ENCODE results near the gene MFF.

The MFF gene

DNA sequence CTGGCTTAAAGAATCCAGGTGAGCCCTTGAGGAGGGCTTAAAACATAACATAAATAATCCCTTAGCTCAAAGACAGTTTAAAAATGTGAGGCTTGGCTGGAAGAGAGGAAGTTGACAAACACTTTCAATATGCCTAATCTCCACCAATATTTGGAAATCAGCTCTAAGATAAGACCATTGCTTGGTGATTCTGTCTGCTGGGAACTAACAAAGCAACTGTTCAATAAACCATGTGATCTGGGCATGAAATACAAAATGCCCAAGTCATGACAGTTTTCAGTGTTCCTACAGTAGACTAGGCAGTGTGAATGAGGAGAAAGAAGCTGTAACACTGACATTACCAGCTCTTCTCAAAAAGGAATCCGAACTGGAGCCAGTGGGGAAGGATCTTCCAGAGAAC, 10.7 kb downstream of the MFF start:
- DNase-seq = peak in 2 of 56 donors; percentile 5 to 6

DNA sequence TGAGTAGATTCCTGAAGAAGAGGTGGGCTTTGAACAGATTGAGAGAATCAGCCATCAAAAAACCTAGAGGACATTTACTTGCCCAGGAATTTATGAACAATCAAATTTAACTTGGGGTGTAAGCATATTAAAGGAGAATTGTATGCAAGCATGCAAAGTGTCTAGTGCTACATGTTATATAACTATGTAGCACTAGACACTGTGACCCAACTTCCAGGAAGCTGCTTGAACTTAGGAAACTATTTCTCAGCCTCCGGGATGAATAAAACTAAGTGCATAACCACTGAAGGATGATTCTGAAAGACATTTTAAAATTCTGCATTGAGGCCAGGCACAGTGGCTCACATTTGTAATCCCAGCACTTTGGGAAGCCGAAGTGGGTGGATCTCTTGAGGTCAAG, 12.4 kb downstream of the MFF start:
- no peak for DNase-seq

DNA sequence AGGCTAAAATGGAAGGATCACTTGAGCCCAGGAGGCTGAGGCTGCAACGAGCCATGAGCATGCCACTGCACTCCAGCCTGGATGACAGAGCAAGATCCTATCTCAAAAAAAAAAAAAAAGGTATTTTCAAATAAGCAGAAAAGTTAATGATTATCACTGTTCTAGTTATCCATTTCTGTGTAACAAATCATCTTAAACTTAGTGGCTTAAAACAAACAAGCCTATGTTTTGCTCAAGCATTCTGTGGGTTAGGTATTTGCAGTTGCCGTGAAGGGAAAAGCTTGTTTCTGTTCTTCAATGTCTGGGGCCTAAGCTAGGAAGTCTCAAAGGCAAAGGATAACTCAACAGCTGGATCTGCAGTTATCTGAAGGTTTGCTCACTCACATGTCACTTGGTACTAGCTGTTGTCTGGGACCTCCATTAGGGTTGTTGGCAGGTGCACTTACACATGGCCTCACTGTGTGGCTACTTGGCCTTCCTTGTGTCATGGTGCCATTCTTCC, 14.1 kb downstream of the MFF start:
- no peak for DNase-seq

DNA sequence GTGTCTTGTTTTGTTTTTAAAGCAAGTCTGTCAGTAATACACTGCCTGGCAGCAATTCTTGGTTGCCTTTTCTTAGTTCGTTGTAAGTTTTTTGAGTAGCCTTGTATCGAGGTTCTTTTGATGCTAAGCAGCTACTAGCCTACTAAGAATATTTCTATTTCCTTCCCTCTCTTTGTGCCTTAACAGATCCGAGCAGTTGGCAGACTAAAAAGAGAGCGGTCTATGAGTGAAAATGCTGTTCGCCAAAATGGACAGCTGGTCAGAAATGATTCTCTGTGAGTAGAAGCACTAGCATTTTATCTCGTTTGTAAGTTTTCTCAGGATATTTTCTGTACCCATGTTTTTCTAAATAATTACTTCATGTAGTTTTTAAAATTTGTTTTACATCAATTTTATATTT, 15.1 kb downstream of the MFF start:
- DNase-seq = peak in 5 of 56 donors; percentile 9 to 22 (median 14)

DNA sequence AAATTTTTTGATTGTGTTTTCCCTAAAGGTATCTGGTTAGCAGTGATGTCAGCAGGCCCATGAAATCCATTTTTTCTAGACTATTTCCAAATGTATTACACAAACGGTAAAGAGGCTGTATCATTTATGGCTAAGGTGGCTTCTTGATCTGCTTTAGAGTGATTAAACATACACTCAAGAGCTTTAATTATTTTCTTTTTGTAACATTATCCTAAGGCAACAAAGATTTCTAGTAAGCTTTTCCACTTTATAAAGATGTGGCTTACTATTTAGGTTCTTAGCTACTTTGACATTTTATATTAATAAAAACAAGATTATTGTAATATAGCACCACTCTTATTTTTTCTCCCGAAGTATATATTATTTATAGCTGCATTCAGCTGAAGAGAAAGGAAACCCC, 16.5 kb downstream of the MFF start:
- no peak for DNase-seq

DNA sequence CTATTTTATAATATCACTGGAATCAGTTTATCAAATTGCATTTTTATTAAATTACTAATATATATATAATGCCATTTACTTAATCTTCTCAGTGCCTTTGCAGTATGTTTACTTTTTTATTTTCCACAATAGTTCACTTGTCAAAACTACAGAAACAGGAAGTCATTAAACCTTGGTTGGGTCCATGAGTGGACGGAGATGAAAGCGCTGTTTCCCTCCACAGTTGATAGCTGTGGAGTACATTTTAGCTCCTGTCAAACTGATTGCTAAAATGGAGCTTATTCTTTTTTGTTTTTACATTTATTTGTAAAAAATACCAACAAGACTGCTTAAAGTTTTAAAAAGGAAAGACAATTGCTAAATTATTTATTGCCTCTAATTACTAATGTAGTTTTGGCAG, 19.2 kb downstream of the MFF start:
- no peak for DNase-seq

DNA sequence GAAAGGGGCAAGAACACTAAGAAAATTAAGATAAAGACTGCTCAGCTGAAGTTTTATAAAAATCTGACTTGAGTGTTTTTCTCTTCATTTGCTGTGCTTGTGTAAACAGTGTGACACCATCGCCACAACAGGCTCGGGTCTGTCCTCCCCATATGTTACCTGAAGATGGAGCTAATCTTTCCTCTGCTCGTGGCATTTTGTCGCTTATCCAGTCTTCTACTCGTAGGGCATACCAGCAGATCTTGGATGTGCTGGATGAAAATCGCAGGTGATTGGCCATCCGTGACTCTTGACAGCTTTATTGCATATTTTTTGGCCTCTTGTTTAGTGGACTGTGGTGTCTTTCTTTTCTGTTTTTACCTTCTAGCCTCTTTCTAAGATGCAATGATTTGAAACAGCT, 22.1 kb downstream of the MFF start:
- no peak for DNase-seq

DNA sequence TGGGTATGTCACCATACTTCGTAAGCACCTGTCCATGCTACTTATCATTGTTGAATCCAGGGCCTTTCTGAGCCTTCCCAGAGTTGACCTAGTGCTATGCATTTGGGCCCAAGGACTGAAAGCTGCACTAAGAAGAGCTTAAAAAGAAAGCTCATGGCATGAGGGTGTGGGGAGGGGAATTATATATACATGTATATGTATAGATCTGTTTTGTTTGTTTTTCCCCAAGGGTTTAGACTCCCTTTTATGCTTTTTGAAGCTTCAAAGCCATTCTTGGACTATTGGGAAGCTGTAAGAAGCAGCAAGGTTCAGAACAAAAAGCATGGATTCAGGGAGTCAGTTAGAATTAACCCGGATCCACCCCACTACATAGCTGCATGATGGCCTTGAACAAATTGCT, 23.3 kb downstream of the MFF start:
- DNase-seq = no peak

DNA sequence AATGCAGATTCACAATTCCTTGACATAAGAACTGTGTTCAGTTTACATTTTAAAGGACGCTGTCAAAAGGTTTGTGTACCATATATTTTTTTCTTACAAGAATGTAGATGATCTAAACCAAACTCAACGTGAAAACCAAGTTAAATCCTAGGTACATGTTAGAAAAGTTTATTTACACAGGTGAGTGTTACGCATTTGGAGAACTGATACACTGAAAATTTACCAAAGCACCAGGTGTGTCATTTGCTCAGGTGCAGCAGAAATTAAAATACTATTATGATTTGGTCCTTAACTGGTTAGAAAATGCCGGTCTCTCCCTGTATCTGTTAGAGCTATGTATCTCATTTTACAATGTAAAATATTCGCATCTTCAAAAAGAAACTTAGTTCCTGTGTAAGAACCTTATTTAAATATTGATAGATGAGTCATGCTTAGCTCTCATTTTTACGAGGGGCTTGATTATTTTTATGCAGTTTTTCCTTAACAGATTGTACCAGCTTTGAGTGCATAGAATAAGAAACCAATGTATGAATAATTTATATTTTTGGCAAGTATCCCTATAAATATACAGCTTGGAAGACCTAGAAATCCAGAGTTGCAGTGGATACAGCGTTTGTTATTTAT, 25.1 kb downstream of the MFF start:
- DNase-seq = no peak

DNA sequence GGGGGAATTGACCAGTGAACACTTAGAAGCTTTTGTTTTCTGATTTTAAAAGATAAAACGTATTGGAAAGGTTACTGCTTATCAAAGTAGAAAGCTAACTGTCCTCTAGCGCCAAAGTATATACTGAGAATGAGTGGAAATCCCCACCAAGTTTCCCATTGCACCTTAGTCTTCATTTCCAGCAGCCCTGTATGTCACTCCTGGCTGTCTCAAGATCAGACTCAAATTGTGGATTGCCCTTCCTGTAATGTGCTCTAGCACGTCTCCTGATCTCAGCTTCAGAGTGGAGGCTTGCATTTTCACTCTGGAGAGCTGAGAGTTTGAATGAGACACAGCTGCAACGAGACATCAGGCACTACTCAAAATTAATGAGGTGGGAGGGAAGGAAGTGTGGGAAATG, 26.6 kb downstream of the MFF start:
- DNase-seq = no peak

DNA sequence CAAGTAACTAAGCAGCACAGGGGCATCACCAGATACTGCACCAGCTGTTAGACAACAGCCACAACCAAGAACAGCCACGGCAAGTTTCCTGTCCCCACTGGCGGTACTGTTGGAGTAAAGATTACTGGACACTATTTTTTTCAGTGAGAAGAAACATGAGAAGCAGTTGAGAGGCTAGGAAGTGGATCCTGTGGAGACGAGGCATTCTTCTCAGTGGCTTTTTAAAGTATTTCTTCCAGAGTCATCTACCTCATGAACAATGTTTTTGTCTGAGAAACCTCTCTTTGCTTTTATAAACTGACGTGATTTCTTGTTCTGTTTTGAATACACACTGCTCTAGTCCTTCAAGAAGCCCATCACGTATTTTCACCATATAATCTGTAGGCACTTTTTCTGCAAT, 35.3 kb downstream of the MFF start:
- DNase-seq = no peak

DNA sequence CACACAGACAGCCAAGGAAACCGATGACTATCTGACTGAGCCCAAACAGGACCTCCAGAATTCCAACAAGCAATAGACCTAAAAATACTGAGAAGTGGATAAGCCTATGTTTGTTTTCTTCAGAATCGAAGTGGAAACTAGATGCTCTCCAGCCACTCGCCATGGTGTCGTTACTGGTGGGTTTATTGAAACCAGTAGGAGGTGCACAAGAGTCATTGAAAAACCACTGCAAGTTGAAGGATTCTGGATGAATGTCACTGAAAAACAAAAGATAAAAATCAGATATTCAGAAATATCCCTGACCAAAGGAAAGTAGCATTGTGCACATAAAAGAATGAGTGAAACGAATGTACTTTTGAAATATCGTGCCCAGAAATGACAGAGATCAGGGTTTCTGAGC, 38.7 kb downstream of the MFF start:
- DNase-seq = no peak

DNA sequence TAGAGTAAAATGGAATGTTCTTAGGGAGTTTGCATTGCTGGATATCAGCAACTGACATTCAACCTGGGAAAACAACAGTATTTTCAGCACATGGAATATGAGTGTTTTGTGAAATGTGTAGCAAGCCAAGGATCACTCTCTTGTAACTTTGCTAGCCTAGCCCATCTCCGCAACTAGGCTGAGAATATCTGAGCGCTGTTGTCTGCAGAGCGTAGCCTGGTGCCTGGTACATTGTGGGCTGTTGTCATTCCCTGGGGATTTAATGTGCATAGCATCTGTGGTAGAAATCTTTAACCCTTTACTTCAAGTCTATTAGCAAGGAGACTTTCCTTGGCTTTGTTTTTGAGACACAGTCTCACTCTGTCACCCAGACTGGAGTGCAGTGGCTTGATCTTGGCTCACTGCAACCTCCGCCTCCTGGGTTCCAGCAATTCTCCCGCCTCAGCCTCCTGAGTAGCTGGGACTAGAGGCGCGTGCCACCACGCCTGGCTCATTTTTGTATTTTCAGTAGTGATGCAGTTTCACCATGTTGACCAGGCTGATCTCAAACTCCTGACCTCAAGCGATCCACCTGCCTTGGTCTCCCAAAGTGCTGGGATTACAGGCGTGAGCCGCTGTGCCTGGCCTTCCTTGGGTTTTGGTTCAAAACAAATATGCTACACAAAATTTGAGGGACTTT, 39.7 kb downstream of the MFF start:
- peak in 8 of 56 donors; percentile 2 to 33 (median 20) for DNase-seq

DNA sequence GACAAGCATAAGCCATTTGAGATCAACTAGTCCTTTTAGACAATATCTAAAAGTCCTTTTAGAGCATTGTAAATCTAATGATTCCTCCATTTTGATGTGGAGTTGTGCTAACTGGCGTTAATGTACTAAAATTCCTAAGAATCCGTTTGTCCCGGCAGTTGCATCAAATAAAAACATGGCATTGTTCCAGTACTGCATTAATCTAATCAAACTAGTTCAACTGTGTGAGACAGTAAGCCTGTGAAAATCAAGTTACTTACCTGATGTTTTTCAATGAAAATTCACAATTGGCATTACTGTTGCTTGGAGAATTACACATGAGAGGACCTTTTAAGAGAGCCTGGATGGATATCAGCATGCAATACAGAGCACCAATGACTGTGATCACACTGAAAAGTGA, 40.8 kb downstream of the MFF start:
- DNase-seq = no peak

DNA sequence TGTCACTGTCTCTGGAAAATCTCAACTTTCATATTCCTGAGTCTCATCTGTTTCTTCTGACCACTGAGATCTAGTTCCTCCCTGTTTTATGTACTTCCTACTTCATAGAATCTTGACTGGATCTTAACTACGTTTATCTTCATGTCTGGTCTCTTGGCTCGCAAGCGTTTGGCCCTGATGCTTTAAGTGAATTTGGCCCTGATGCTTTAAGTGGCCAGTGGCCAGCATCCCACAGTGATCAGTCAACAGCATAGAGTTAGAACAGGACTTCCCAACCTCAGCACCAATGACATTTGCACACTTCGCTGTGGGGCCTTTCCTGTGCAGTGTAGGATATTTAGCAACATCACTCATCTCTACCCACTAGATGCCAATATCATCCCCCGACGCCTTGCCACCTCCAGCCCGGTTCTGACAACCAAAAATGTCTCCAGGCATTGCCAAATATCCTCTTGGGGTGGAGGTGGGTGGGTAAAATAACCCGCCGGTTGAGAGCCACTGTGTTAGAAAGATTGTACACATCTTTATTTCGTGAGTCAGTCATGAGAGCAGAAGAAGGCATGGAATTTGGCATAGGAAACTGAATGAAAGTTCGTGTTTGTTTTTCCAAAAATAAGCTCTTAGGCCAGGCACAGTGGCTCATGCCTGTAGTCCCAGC, 41.8 kb downstream of the MFF start:
- no peak for DNase-seq

DNA sequence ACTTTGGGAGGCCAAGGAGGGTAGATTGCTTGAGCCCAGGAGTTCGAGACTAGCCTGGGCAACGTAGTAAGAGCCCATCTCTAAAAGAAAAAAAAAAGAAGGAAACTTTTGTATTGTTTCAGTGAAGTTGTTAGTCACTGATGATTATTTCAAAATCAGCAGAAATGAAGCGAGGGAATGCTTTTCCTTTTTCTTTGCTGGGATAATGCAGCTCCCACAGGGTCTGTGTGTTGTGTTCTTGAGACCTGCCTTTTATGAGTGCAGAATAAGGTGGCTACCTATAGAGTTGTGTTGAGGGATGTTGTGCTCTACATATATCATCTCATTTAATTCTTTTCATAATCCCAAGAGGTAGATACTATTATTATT, 42.4 kb downstream of the MFF start:
- no peak for DNase-seq

DNA sequence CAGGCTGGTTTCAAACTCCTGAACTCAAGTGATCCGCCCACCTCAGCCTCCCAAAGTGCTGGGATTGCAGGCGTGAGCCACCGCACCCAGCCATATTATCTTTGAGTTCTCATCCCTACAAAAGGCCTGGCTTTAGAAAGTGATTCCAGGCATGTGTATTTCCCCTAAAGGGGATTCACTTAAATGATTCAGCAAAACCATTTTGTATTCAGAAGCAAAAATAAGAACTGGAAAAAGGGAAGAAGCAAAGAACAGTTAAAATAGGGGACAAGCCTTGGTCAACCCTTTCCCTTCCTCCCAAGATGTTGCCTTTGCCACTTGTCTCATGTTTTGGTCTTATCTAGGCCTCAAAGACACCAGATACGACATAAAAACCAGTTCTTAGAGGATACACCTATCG, 43.5 kb downstream of the MFF start:
- DNase-seq = no peak

DNA sequence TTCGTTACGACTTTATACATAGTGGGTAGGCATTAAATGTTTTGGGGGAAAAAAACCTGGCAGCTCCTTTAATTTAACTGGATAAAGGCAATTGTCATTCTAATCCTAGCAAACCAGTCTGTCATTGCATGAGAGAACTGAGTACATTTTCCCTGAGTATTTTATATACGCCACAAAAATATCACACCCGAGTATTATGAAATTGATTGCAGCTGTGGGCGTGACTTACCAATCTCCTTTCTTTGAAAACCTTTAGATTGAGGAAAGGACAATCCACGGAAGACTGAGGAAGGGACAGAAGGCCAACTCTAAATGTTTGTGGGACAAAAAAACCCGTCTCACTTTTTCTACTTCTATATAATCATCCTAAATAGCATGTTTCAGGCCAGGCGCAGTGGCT, 45.0 kb downstream of the MFF start:
- no peak for DNase-seq

DNA sequence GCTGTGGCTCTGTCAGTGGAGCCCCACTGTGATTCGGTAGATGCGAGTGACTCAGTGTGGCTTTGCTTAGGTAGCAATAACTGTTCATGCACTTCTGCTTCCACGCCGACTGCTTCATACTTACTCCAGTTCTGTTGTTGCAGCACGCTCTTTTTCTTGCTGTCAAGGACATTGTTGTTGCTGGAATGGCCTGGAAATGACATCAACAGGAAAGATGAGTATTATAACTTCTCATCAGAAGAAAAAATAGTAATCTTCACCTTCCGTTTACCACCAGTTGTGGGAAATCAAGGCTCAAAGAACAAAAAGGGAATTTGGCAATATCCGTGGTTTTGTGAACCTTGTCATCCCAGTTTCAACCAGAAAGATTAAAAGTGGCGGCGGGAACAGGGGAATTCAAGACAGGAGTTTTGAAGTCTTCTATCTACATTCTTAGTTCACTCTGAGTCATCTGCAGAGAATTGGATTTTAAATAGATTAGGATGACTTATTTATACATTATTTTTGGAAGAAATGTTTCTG, 45.8 kb downstream of the MFF start:
- no peak for DNase-seq

DNA sequence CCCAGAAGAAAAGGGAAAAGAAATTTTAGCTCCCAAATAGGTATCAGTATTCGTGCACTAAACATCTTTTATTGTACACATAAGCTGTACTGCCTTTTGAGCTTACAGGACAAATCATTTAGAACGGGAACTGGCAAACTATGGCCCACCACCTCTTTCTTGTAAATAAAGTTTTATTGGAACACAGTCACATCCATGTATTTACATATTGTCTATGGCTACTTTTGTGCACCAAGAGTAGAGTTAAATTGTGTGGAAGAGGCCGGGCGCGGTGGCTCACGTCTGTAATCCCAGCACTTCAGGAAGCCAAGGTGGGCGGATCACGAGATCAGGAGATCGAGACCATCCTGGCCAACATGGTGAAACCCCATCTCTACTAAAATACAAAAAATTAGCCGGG, 48.3 kb downstream of the MFF start:
- DNase-seq = no peak

DNA sequence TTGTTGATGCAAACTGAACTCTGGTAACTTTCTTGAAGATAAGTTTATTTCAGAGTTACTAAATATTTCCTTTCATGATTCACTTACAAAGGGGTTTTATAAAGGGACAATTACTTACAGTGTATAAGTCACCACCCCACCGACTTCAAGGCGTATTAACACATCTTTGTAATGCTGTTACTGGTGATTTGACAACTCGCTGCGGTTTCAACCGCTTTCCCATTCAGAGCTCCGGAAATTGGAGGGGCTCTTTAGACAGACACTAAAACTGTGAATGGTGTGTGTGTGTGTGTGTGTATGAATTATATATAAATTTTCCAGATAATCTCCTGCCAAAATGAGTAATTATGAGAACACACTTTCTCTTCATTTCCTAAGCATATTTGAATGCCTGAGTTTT, 49.1 kb downstream of the MFF start:
- DNase-seq = no peak

DNA sequence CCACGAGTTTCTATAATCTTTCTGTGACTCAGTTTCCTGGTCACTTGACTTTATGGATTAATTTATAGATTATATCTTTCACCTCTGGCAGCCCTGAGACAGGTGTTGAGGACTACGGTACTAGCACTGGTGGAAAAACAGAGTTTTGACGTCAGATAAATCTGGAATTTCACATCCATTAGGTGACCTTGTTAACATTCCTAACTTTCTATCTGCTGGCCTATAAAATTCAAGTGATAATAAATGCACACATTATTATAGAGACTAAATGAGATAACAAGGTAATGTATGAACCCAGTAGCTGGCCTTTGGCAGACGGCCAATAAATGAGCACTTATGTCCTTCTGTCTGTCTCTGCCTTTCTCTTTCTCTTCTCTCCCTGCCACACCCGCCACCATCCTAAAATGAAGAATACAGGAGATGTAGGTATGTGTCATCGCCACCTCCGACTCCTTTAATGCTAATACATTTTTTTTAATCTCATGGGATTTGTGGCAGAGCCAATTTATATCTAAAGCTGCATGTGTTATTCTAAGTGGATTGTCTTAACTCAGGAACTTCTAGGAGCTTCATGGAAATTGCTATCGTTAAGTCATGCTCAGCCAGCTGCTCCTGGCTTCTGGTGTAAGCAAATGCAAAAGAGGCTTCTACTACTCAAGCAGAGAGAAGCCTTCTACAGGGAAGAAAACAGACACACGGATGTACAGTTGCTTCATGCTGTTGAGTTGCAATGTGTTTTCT, 51.8 kb downstream of the MFF start:
- DNase-seq = peak in 2 of 56 donors; percentile 12 to 38

Data from amygdala (tissue), 56 donors.